Measurements from ENCODE around the gene SETD1A.

- TF ChIP-seq SPI1 (IDR thresholded peaks at IDR 0.05; ENCODE audit: low read depth, low read length) (no peak), POLR2A (IDR thresholded peaks at IDR 0.05; ENCODE audit: low read depth, low read length) (no peak)
Measured at GRCh38 chr16:31006589-31006988, 49.0 kb downstream of the SETD1A start.
